HG03135 (cell line): Measurements from ENCODE around the gene PATJ.
"Not testable (repeated sequence)": the region's sequence is repeated elsewhere in the genome, so short reads cannot be mapped to it uniquely, and the experiment has no call there.

Experiments used
- ATAC-seq: cut with Tn5 transposase; IDR thresholded peaks from one replicate; pipeline ENCODE4 v1.9.1; 2021; ENCODE audit warnings: mild to moderate bottlenecking, moderate library complexity; ENCODE audit not compliant: unreplicated experiment

Gene PATJ

GRCh38 chr1:62196086-62196690, 453.9 kb downstream of the PATJ start:
- ATAC-seq, result no peak

- no peak for ATAC-seq
These were observed 455.9 kb downstream of the PATJ start for GRCh38 chr1:62198069-62198780.

GRCh38 chr1:62198781-62199125, 456.5 kb downstream of the PATJ start:
- no peak for ATAC-seq

- ATAC-seq, result no peak
These were observed 464.9 kb downstream of the PATJ start for GRCh38 chr1:62207187-62207586.

GRCh38 chr1:62208087-62208486, 465.8 kb downstream of the PATJ start:
- no peak for ATAC-seq

- no peak for ATAC-seq
These were observed 466.7 kb downstream of the PATJ start for GRCh38 chr1:62208970-62209369.

- ATAC-seq, result no peak
These were observed 467.8 kb downstream of the PATJ start for GRCh38 chr1:62209931-62210595.

- no peak for ATAC-seq
These were observed 468.7 kb downstream of the PATJ start for GRCh38 chr1:62210960-62211359.

GRCh38 chr1:62212411-62212810, 470.1 kb downstream of the PATJ start:
- no peak for ATAC-seq

- ATAC-seq, result no peak
These were observed 471.0 kb downstream of the PATJ start for GRCh38 chr1:62213075-62213914.

GRCh38 chr1:62218604-62219003, 476.3 kb downstream of the PATJ start:
- ATAC-seq, result no peak

GRCh38 chr1:62220456-62220855, 478.2 kb downstream of the PATJ start:
- not testable (repeated sequence) for ATAC-seq

- ATAC-seq, result no peak
These were observed 478.9 kb downstream of the PATJ start for GRCh38 chr1:62221171-62221570.

GRCh38 chr1:62222321-62222720, 480.0 kb downstream of the PATJ start:
- no peak for ATAC-seq

- ATAC-seq, result no peak
These were observed 481.9 kb downstream of the PATJ start for GRCh38 chr1:62224182-62224581.

GRCh38 chr1:62227496-62227895, 485.2 kb downstream of the PATJ start:
- ATAC-seq, result no peak
